Measurements from ENCODE around the gene CABLES2. TPM values are rescaled to one million over a fixed set of nuclear protein-coding genes. Genes with fewer than 3 reads are reported as not detected.

The CABLES2 gene
- total RNA-seq, 4 donors from 2014 or later: 2.0 to 6.9 (median 4.1) TPM

DNA sequence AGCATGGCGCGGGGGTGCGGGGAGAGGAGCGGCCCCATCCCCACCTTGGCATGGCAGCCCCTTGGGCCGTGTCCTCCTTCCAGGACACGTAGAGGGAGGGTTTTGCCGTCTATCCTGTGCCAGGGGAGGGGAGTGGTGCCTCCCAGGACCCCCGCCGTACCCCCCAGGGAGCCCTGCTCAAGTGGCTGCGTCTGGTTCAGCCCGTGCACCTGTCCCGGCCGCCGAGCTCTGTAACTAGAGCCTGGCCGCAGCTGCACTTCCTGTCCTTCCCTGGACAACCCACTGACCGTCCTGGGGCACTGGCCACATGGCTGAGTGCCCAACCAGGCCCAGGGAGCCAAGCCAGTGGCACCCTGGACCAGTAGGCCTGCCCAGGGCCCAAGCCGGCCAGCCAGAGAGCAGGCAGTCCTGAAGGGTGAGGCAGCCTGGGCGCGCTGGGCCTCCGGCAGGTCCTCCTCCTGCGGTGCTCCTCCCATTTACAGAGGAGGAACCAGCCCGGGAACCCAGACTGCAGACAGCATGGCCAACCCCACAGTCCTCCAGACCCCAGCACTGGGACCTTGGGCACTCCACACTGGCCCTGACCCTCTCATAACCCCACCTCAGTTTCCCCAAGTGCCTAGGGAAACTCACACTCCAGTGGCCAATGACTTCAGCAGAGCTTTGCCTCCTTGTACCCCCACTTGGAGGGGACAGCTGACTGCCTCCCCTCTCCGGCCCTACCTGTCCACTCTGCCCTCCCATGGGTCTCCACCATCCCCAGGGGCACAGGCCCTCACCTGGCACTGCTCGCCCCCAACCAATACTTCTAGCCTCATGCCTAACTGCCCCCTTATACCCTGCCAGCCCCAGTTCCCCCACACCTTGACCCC is 48.7 kb downstream of the CABLES2 start:
- peak overlapping the region in 3 of 4 donors; percentile 29 to 41 (median 40) for H3K4me3 ChIP-seq
- peak overlapping the region; percentile 93 to 97 (median 93) for H3K27ac ChIP-seq (replicated peaks in 1 of 4)
- no peaks in the 10 kb centered on the region for H3K27me3 ChIP-seq
- DNase-seq (ENCODE audit: extremely low spot score): no peak
- 41% methylated on average over 5 of the region's 24 CpGs for WGBS
- peaks cover 0 to 19% (median 10%) of the 10 kb centered on the region in 4 donors for H3K36me3 ChIP-seq
- TF ChIP-seq, protein P1, sequence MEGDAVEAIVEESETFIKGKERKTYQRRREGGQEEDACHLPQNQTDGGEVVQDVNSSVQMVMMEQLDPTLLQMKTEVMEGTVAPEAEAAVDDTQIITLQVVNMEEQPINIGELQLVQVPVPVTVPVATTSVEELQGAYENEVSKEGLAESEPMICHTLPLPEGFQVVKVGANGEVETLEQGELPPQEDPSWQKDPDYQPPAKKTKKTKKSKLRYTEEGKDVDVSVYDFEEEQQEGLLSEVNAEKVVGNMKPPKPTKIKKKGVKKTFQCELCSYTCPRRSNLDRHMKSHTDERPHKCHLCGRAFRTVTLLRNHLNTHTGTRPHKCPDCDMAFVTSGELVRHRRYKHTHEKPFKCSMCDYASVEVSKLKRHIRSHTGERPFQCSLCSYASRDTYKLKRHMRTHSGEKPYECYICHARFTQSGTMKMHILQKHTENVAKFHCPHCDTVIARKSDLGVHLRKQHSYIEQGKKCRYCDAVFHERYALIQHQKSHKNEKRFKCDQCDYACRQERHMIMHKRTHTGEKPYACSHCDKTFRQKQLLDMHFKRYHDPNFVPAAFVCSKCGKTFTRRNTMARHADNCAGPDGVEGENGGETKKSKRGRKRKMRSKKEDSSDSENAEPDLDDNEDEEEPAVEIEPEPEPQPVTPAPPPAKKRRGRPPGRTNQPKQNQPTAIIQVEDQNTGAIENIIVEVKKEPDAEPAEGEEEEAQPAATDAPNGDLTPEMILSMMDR (IDR thresholded peaks at IDR 0.05): no peak
- TF ChIP-seq POLR2AphosphoS5 (IDR thresholded peaks at IDR 0.05): peak; percentile 34 to 42
- peaks cover 93 to 98% (median 97%) of the 10 kb centered on the region in 4 donors for H3K4me1 ChIP-seq
- no peaks in the 10 kb centered on the region for H3K9me3 ChIP-seq
- intact Hi-C loops (cut with DNase I): no loop called here

DNA sequence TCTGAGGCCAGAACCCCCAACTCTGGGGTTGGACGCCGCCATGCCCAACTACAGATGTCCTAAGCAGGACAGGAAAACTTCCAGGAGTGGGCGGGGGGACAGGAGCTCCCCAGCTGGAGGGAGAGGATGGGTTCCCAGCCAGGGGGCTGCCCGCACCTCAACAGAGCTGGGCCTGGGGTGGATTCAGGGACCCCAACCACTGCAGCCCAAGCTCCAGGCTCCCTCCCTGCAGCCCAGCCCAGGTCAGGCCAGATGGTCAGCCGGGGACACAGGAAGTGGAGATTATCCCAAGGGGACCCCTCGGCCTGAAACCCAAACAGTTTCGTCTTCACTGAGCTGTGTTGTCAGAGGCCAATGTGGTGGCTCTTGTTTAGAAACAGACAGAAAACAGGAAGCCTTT is 49.4 kb downstream of the CABLES2 start:
- H3K4me3 ChIP-seq: peak overlapping the region; percentile 29 to 41 (median 35)
- intact Hi-C loops (cut with DNase I): no loop called here
- H3K27ac ChIP-seq (replicated peaks in 1 of 4): peak overlapping the region; percentile 93 to 97 (median 93)

DNA sequence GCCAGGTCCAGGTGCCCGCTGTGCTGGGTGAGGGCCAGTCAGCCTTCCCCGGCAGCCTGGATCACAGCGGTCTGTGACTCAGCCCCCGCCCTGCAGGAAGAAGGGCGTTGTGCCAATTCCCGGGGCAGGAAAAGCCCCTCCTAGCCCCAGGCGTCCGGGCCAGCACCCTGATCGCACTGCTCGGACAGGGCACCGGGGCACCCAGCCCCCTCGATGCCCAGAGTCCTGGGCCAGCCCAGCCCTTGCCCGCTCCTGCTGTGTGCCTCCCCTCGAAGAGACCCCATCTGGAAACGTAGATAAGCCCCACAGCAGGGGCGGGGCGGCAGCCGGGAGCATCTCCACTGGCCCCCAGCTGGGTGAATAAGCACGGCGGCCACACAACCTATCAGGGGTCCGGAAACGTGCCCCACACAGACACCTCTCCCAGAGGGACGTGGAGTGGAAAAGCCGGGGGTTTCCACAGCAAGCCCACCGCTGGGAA is 49.9 kb downstream of the CABLES2 start:
- H3K9me3 ChIP-seq: no peaks in the 10 kb centered on the region
- DNase-seq (ENCODE audit: extremely low spot score): no peak
- H3K36me3 ChIP-seq: peaks cover 1 to 25% (median 16%) of the 10 kb centered on the region in 4 donors
- H3K27ac ChIP-seq (replicated peaks in 1 of 4): peak overlapping the region; percentile 93 to 97 (median 93)
- peak overlapping the region; percentile 29 to 41 (median 35) for H3K4me3 ChIP-seq
- H3K27me3 ChIP-seq: no peaks in the 10 kb centered on the region
- intact Hi-C loops (cut with DNase I): no loop called here
- peak; percentile 58 to 66 for TF ChIP-seq POLR2AphosphoS5 (IDR thresholded peaks at IDR 0.05)
- TF ChIP-seq EP300 (IDR thresholded peaks at IDR 0.05): no peak
- 10% methylated on average over 18 of the region's 25 CpGs for WGBS
- peaks cover 91 to 98% (median 97%) of the 10 kb centered on the region in 4 donors for H3K4me1 ChIP-seq

More for the DNA sequence above, 49.4 kb downstream of the CABLES2 start:
- TF ChIP-seq POLR2AphosphoS5 (IDR thresholded peaks at IDR 0.05) (no peak), EP300 (IDR thresholded peaks at IDR 0.05) (no peak), POLR2A (IDR thresholded peaks at IDR 0.05; ENCODE audit: low read depth) (no peak)
- TF ChIP-seq, protein P1 (IDR thresholded peaks at IDR 0.05): no peak
- Histone ChIP-seq H3K4me1 (peaks cover 92 to 98% (median 97%) of the 10 kb centered on the region in 4 donors), H3K9me3 (no peaks in the 10 kb centered on the region), H3K27me3 (no peaks in the 10 kb centered on the region), H3K36me3 (peaks cover 0 to 23% (median 14%) of the 10 kb centered on the region in 4 donors)
- WGBS: 41% methylated on average over 7 of the region's 7 CpGs
- no peak for DNase-seq (ENCODE audit: extremely low spot score)

DNA sequence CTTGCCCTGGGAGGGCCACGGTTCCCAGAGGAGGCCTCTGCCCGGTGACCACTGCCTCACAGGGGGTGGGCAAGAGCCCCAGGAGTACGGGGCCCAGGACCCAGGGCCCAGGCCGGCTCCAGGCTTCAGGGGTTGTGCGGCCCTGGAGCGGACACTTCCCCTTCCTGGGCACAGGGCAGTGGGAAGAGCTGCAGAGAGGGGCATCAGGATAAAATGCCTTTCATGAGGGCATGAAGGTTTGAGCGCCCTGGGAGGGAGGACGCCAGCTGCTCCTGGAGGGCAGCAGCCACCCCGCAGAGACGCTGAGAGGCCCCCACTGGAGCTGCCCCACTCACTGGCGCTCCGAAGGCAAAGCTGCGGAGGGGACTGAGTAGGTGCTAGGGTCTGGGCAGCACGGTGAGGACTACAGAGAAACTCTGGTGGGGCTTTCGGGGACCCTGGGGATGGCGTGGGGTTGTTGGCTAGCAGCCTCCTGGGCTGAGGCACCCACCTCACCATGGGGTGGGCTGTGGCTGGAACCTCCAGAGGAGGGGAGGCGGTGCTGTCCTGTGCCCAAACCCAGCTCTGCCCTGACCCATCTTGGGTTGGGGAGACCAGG is 50.4 kb downstream of the CABLES2 start:
- DNase-seq (ENCODE audit: extremely low spot score): no peak
- Histone ChIP-seq H3K27ac (replicated peaks in 1 of 4) (peak overlapping the region; percentile 93 to 97 (median 93)), H3K36me3 (peaks cover 7 to 25% (median 16%) of the 10 kb centered on the region in 4 donors), H3K9me3 (no peaks in the 10 kb centered on the region), H3K27me3 (no peaks in the 10 kb centered on the region), H3K4me3 (peak overlapping the region; percentile 29 to 41 (median 35)), H3K4me1 (peaks cover 86 to 96% (median 94%) of the 10 kb centered on the region in 4 donors)
- intact Hi-C loops (cut with DNase I): no loop called here
- whole genome bisulfite sequencing: 8% methylated on average over 2 of the region's 17 CpGs
- TF ChIP-seq POLR2A (IDR thresholded peaks at IDR 0.05; ENCODE audit: low read depth) (no peak), POLR2AphosphoS5 (IDR thresholded peaks at IDR 0.05) (no peak), EP300 (IDR thresholded peaks at IDR 0.05) (no peak)
- TF ChIP-seq, protein P1 (IDR thresholded peaks at IDR 0.05): no peak
